GM23338 (cell line): ENCODE data around the gene TRIM37. TPM values are rescaled to one million over a fixed set of nuclear protein-coding genes. Genes with fewer than 3 reads are reported as not detected.

Experiments used
- ATAC-seq: fragments of 200-7000 bp; cut with Tn5 transposase; 3 replicates; pipeline ENCODE4 v1.9.1; 2020
- DNase-seq: peaks from one replicate; pipeline ENCODE4 v3.0.0-alpha.2; 2015; ENCODE audit warnings: low spot score
- H2AFZ ChIP-seq: fragments of 200-600 bp; sonication (generic); 2 replicates; pipeline ENCODE4 v1.8.0; 2016; ENCODE audit warnings: antibody characterized with exemption, mild to moderate bottlenecking, moderate library complexity
- H3F3A ChIP-seq: fragments of 200-600 bp; sonication (generic); replicated peaks from 2 replicates; pipeline ENCODE4 v1.8.0; 2017; ENCODE audit warnings: antibody characterized with exemption, mixed run types, low read depth
- H3K27ac ChIP-seq: fragments of 200-600 bp; sonication (generic); 2 replicates; pipeline ENCODE4 v1.6.1; 2016; ENCODE audit warnings: low read depth
- H3K27me3 ChIP-seq: fragments of 200-600 bp; sonication (generic); 2 replicates; pipeline ENCODE4 v1.8.0; 2016; ENCODE audit warnings: mild to moderate bottlenecking, mixed run types, moderate library complexity; ENCODE audit not compliant: insufficient read depth
- H3K36me3 ChIP-seq: fragments of 200-600 bp; sonication (generic); 2 replicates; pipeline ENCODE4 v1.8.0; 2016; ENCODE audit warnings: mild to moderate bottlenecking; ENCODE audit not compliant: insufficient read depth
- H3K4me1 ChIP-seq: fragments of 200-600 bp; sonication (generic); 2 replicates; pipeline ENCODE4 v1.8.0; 2016; ENCODE audit warnings: mild to moderate bottlenecking, moderate library complexity; ENCODE audit not compliant: insufficient read depth
- H3K4me2 ChIP-seq: fragments of 200-600 bp; sonication (generic); 2 replicates; pipeline ENCODE4 v1.7.1; 2017; ENCODE audit warnings: mixed run types
- H3K4me3 ChIP-seq: fragments of 200-600 bp; sonication (generic); 2 replicates; pipeline ENCODE4 v1.6.1; 2016; ENCODE audit warnings: mixed run types
- H3K79me2 ChIP-seq: fragments of 200-600 bp; sonication (generic); replicated peaks from 2 replicates; pipeline ENCODE4 v1.8.0; 2017; ENCODE audit warnings: mild to moderate bottlenecking; ENCODE audit not compliant: insufficient read depth
- H3K9me2 ChIP-seq: fragments of 200-600 bp; sonication (generic); 2 replicates; pipeline ENCODE4 v1.8.0; 2017; ENCODE audit not compliant: insufficient read depth
- H4K20me1 ChIP-seq: fragments of 200-600 bp; sonication (generic); replicated peaks from 2 replicates; pipeline ENCODE4 v1.8.0; 2017; ENCODE audit warnings: mild to moderate bottlenecking; ENCODE audit not compliant: insufficient read depth
- H3K27ac Mint-ChIP-seq: 2 replicates; pipeline ENCODE4 v1.8.0; 2020; ENCODE audit warnings: inconsistent platforms, mild to moderate bottlenecking, moderate library complexity, mixed read lengths
- H3K27me3 Mint-ChIP-seq: 3 replicates; pipeline ENCODE4 v1.8.0; 2022; ENCODE audit warnings: low read depth, mild to moderate bottlenecking, moderate library complexity, mixed read lengths, inconsistent platforms; ENCODE audit not compliant: insufficient read depth, poor library complexity
- H3K36me3 Mint-ChIP-seq: 3 replicates; pipeline ENCODE4 v1.8.0; 2021; ENCODE audit warnings: low read depth, mild to moderate bottlenecking, inconsistent platforms, moderate library complexity, mixed read lengths
- H3K4me1 Mint-ChIP-seq: 3 replicates; pipeline ENCODE4 v1.8.0; 2020; ENCODE audit warnings: mild to moderate bottlenecking, inconsistent platforms, mixed read lengths
- H3K4me3 Mint-ChIP-seq: 3 replicates; pipeline ENCODE4 v1.8.0; 2021; ENCODE audit warnings: moderate library complexity, mild to moderate bottlenecking, inconsistent platforms, mixed read lengths
- H3K9me3 Mint-ChIP-seq: 3 replicates; pipeline ENCODE4 v1.8.0; 2020; ENCODE audit warnings: moderate library complexity, mild to moderate bottlenecking, inconsistent platforms, mixed read lengths
- CREB1 ChIP-seq: fragments of 250-450 bp; sonication (Bioruptor Pico); IDR thresholded peaks from 2 replicates; pipeline ENCODE4 v1.5.0; 2020; ENCODE audit warnings: low read depth, mild to moderate bottlenecking, moderate library complexity
- CTCF ChIP-seq, 2 experiments: fragments of 200-600 bp in 1 of 2; sonication (generic) in 1 of 2; conservative IDR thresholded peaks; 2 replicates each; pipeline versions ENCODE4 v1.5.1 to v1.6.1; 2016 to 2017; ENCODE audit warnings: antibody characterized with exemption in 2 of 2, low read depth in 2 of 2, mild to moderate bottlenecking in 2 of 2, moderate library complexity in 1 of 2
- ETS1 ChIP-seq: IDR thresholded peaks from 2 replicates; pipeline ENCODE4 v1.6.1; 2016; ENCODE audit warnings: antibody characterized with exemption
- EZH2 ChIP-seq: fragments of 200-600 bp; sonication (generic); IDR thresholded peaks from one replicate; pipeline ENCODE4 v1.8.0; 2017; ENCODE audit warnings: antibody characterized with exemption, mild to moderate bottlenecking, low read depth; ENCODE audit not compliant: unreplicated experiment
- JUNB ChIP-seq: IDR thresholded peaks from one replicate; pipeline ENCODE4 v1.6.1; 2016; ENCODE audit warnings: antibody characterized with exemption; ENCODE audit not compliant: unreplicated experiment
- NANOG ChIP-seq: IDR thresholded peaks from 2 replicates; pipeline ENCODE4 v1.6.1; 2016; ENCODE audit warnings: antibody characterized with exemption, borderline replicate concordance
- STAT1 ChIP-seq: IDR thresholded peaks from one replicate; pipeline ENCODE4 v1.6.1; 2016; ENCODE audit warnings: antibody characterized with exemption; ENCODE audit not compliant: unreplicated experiment
- ZNF114 ChIP-seq: fragments of 250-450 bp; sonication (Bioruptor Pico); IDR thresholded peaks from 2 replicates; pipeline ENCODE4 v1.5.0; 2020; ENCODE audit warnings: mild to moderate bottlenecking, moderate library complexity
- ZNF331 ChIP-seq: fragments of 250-450 bp; sonication (Bioruptor Pico); IDR thresholded peaks from 2 replicates; pipeline ENCODE4 v1.5.0; 2020; ENCODE audit warnings: low read depth, mild to moderate bottlenecking, moderate library complexity
- ZNF462 ChIP-seq: fragments of 250-450 bp; sonication (Bioruptor Pico); IDR thresholded peaks from 2 replicates; pipeline ENCODE4 v1.5.0; 2020; ENCODE audit warnings: mild to moderate bottlenecking, moderate library complexity
- polyA plus RNA-seq: library from polyadenylated mRNA; unstranded; fragments of >200 nt; fragmentation: Nextera tagmentation; extraction: Ambion mirVana; gene quantifications from 2 replicates; pipeline ENCODE4 v1.2.1, GENCODE V29; 2016
- total RNA-seq: library from RNA; depleted of rRNA; stranded (reverse); fragments of >200 nt; shearing (Covaris generic); gene quantifications from 2 replicates; pipeline ENCODE4 v1.2.3, GENCODE V29; 2014

TRIM37 gene
- total and polyA plus RNA-seq, 2 experiments from 2014 or later, result 61.1 to 71.2 TPM

GRCh38 chr17:59018019-59018418, 88.7 kb downstream of the TRIM37 start (continued):
- TF ChIP-seq STAT1 (no peak), JUNB (no peak), NANOG (no peak), CTCF (conservative IDR thresholded peaks at IDR 0.05; ENCODE audit: low read depth in 2 of 2) (no peak), CREB1 (CRISPR knock-in tag) (no peak), ZNF462 (CRISPR knock-in tag) (no peak)

GRCh38 chr17:59011975-59012374, 94.7 kb downstream of the TRIM37 start:
- H3K27ac ChIP-seq, result no peak overlapping the region
- no peaks in the 10 kb centered on the region for H3K9me2 ChIP-seq
- H4K20me1 ChIP-seq, result 0 out of 2 replicates have a peak, but pooled peaks cover 3% of the 10 kb centered on the region
- ATAC-seq (no peak), DNase-seq (no peak)
- Mint-ChIP-seq H3K9me3 (no peaks in the 10 kb centered on the region), H3K27ac (no peak overlapping the region), H3K4me3 (no peak overlapping the region), H3K27me3 (peaks cover 2% of the 10 kb centered on the region), H3K4me1 (no peaks in the 10 kb centered on the region), H3K36me3 (peaks cover 28% of the 10 kb centered on the region; the same call in 2 of the 3 replicates)
- H3K36me3 ChIP-seq, result peaks cover 4% of the 10 kb centered on the region; the same call in 1 of the 2 replicates
- no peaks in the 10 kb centered on the region for H3K4me1 ChIP-seq
- no peak overlapping the region for H3K4me3 ChIP-seq
- no peak overlapping the region for H3K4me2 ChIP-seq
- H3K27me3 ChIP-seq, result no peaks in the 10 kb centered on the region
- no peaks in the 10 kb centered on the region for H3F3A ChIP-seq
- H3K79me2 ChIP-seq, result no peaks in the 10 kb centered on the region
- H2AFZ ChIP-seq, result no peak overlapping the region
- TF ChIP-seq STAT1 (no peak), ZNF331 (no peak), CTCF (conservative IDR thresholded peaks at IDR 0.05; ENCODE audit: low read depth in 2 of 2) (no peak), EZH2 (no peak), ZNF114 (no peak), ETS1 (no peak)
